ENCODE measurements around the gene TMOD1. TPM values are rescaled to one million over a fixed set of nuclear protein-coding genes. Genes with fewer than 3 reads are reported as not detected.

TMOD1 gene
- total and polyA plus RNA-seq, 2 of the 8 experiments (the other 6 are each of a cell fraction or from before 2014, with no cell fraction given): 0.17 to 0.88 TPM

GRCh38 chr9:97512966-97513560 is 11.6 kb downstream of the TMOD1 start:
- DNase-seq (ENCODE audit: low read depth in 1 of 2, low spot score in 2 of 2): no peak
- H2BK20ac ChIP-seq (ENCODE audit: low read length): no peak overlapping the region
- FAIRE-seq: no peak
- no peak overlapping the region for H2BK12ac ChIP-seq (ENCODE audit: low read depth, low read length)
- H2BK5ac ChIP-seq (ENCODE audit: low read depth, low read length): no peak overlapping the region
- H2AFZ ChIP-seq (ENCODE audit: low read length): no peak overlapping the region
- H3K27me3 ChIP-seq (replicated peaks in 1 of 4; ENCODE audit: control insufficient read depth in 3 of 4, extremely low read depth in 1 of 4, insufficient read depth in 3 of 4, low read length in 3 of 4): no peaks in the 10 kb centered on the region; a peak in 1 of 7 replicates
- no peak overlapping the region for H3K14ac ChIP-seq (ENCODE audit: insufficient read length)
- no peak overlapping the region for H3K56ac ChIP-seq (replicated peaks; ENCODE audit: insufficient read length, low read depth, low read length)
- H3K9ac ChIP-seq (replicated peaks in 1 of 4; ENCODE audit: extremely low read depth in 1 of 4, low read depth in 3 of 4, low read length in 3 of 4): no peak overlapping the region
- H3K4me2 ChIP-seq (ENCODE audit: insufficient read depth in 1 of 2, low read depth in 2 of 2, low read length in 2 of 2): no peak overlapping the region
- no peaks in the 10 kb centered on the region for H3K23me2 ChIP-seq (ENCODE audit: low read depth, low read length)
- POLR2A ChIA-PET (ENCODE audit: partially characterized antibody): no interaction called here
- no peak overlapping the region for H2BK15ac ChIP-seq (ENCODE audit: low read length)
- no peaks in the 10 kb centered on the region for H3K79me1 ChIP-seq (ENCODE audit: low read depth, low read length)
- H3K36me3 ChIP-seq (ENCODE audit: control insufficient read depth in 2 of 4, insufficient read depth in 4 of 4, low read length in 3 of 4): no peaks in the 10 kb centered on the region
- H3K4ac ChIP-seq (replicated peaks; ENCODE audit: insufficient read length, low read depth, low read length): no peak overlapping the region
- H3K4me1 ChIP-seq (replicated peaks in 1 of 4; ENCODE audit: control insufficient read depth in 3 of 4, insufficient read depth in 4 of 4, low read length in 3 of 4): peaks cover 0 to 2% (median 0%) of the 10 kb centered on the region in 4 experiments; a peak in 1 of 7 replicates
- H2AK5ac ChIP-seq (ENCODE audit: low read depth, low read length): no peak overlapping the region
- H2BK120ac ChIP-seq (replicated peaks; ENCODE audit: low read depth, low read length): no peak overlapping the region
- 87% methylated on average over 8 of the region's 8 CpGs; no CpG with 5 or more reads in 1 of the 2 experiments for WGBS, 2 experiments (ENCODE audit: extremely low coverage in 1 of 2, insufficient coverage in 1 of 2, insufficient read length in 1 of 2, insufficient replicate concordance in 2 of 2, low coverage in 1 of 2, low lambda C conversion rate in 2 of 2, missing lambda C conversion rate in 1 of 2)
- no peak overlapping the region for H3K23ac ChIP-seq (ENCODE audit: insufficient read length)
- H3K27ac ChIP-seq (ENCODE audit: low read depth, low read length): no peak overlapping the region
- H4K8ac ChIP-seq (ENCODE audit: extremely low read depth, insufficient read depth, low read length): no peak overlapping the region
- H3K79me2 ChIP-seq (ENCODE audit: control insufficient read depth in 1 of 2, insufficient read depth in 2 of 2, low read length in 2 of 2): no peaks in the 10 kb centered on the region
- CTCF ChIA-PET (ENCODE audit: partially characterized antibody): interaction anchor here (1.2 to 1.4 kb wide), 2 partner anchors 12 to 44 kb away, joined by 5 to 8 read pairs; partner anchors contain the start of gene TMOD1
- no peak overlapping the region for H4K91ac ChIP-seq (replicated peaks; ENCODE audit: insufficient read length, low read length)
- no peak overlapping the region for H3K4me3 ChIP-seq (ENCODE audit: extremely low read depth in 1 of 4, insufficient read depth in 2 of 4, low read depth in 3 of 4, low read length in 4 of 4)
- H4K20me1 ChIP-seq (replicated peaks in 1 of 2; ENCODE audit: control insufficient read depth in 1 of 2, insufficient read depth in 2 of 2, low read length in 2 of 2): peaks cover 0 to 2% of the 10 kb centered on the region in 2 experiments
- H4K5ac ChIP-seq (ENCODE audit: insufficient read length, low read depth, low read length): no peak overlapping the region
- no peaks in the 10 kb centered on the region for H3K9me3 ChIP-seq (ENCODE audit: insufficient read depth in 2 of 2, low read depth in 1 of 2, low read length in 1 of 2)
- no peak overlapping the region for H3K18ac ChIP-seq (ENCODE audit: extremely low read depth, low read length)
- no peak for TF ChIP-seq RBBP5 (IDR thresholded peaks at IDR 0.05; ENCODE audit: borderline replicate concordance, low read depth, low read length)
- no peak for TF ChIP-seq SIRT6 (IDR thresholded peaks at IDR 0.05; ENCODE audit: low read length)
- TF ChIP-seq TAF7 (optimal IDR thresholded peaks at IDR 0.05; ENCODE audit: borderline replicate concordance, low read depth, low read length): no peak
- TF ChIP-seq CHD2 (IDR thresholded peaks at IDR 0.05; ENCODE audit: low read length): no peak
- TF ChIP-seq EGR1 (IDR thresholded peaks at IDR 0.05; ENCODE audit: borderline replicate concordance, low read depth, low read length): no peak
- TF ChIP-seq JUND (IDR thresholded peaks at IDR 0.05; ENCODE audit: low read length): no peak

All from H1 (cell line).